NK-92 (cell line): ENCODE results near the gene FCRL3.

Experiments
- DNase-seq: peaks from one replicate; lab custom pipeline; 2025; ENCODE audit not compliant: unreplicated experiment; lab: John Stamatoyannopoulos, UW

The FCRL3 gene

DNA sequence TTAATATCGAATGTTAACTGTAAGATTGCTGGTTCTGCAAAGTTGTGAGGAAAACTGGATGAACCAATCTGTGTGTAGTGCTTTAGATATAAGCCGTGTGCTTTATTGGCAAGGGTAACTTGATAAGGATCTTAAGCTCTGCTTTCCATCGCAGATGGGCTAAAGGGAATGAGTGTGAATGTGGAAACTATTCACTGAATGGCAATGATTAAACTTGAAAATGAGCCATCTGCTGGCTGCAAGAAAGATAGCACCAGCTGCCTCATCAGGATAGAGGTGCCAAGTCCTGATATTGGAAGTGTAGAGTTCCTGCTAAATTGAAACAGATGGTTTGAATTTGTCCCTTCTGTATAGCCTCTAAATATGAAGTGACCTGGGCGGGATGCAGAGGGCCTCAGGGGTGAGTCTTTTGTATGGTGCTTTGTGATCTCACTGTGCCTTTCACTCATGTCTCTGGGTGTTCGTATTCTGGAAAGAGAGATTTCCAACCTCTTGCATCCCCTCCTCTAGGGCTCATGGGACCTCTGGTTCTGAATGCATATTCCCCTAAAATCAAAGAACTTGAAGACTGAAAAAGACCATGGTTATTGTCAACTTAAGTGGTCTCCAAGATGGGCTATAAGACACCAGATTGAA, 9.2 kb downstream of the FCRL3 start:
- DNase-seq = no peak

DNA sequence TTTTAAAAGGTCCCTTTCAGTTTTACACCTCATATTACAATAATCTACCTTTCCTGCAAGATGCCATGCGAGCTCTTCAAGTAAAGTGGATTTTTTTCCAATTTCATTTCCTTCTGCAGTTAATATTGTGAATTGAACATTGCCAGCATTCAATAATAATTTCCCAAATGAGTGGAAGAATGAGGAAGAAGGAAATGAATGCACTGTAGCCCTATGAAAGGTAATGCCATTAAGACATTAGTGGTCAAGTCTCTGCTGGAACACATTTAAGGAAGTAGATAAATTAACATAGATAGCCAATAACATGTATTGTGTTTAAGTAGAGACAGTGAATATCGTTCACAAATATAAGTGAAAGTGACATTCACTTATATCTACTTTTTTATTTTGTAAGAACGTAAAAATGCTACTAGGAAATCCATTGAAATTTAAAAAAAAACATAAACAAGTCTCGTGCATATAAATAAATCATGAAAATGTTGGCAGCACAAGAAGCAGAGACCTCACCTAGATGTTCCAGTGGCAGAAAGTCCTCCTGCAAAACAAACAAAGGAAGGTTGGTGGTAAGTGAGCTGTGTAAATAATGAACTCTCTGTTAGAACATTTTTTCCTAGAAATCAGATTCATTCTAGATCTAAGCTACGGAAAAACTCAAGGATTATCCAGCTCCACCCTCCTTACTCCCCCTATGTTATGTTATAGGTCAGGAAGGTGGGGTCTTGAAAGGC, 17.7 kb downstream of the FCRL3 start:
- DNase-seq = no peak

DNA sequence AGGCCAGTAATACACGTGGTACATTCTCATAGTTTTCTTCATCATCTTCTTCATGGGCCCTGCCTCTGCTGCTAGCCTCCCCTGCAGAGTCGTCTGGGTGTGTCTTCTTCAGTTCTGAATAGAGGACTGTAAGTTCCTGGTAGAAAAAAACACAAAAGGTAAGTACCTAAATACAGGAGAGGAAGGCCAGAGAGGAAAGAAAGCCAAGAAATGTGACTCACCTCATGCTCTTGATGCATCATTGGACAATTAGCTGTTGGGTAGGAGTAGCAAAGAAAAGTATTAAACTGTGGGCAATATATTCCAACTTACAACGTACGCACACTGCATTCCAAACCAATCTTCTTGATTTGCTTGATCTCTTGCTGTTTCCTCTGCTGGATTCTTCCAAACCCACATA, 21.8 kb downstream of the FCRL3 start:
- DNase-seq = no peak

DNA sequence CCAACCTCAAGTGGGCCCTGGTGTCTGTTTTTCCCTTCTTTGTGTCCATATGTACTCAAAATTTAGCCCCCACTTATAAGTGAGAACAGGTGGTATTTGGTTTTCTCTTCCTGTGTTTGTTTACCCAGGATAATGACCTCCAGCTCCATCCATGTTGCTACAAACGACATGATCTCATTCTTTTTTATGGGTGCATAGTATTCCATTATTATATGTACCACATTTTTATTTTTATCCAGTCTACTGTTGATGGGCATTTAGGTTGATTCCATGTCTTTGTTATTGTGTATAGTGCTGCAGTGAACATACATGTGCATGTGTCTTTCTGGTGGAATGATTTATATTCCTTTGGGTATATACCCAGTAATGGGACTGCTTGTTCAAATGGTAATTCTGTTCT, 27.6 kb downstream of the FCRL3 start:
- DNase-seq = no peak

DNA sequence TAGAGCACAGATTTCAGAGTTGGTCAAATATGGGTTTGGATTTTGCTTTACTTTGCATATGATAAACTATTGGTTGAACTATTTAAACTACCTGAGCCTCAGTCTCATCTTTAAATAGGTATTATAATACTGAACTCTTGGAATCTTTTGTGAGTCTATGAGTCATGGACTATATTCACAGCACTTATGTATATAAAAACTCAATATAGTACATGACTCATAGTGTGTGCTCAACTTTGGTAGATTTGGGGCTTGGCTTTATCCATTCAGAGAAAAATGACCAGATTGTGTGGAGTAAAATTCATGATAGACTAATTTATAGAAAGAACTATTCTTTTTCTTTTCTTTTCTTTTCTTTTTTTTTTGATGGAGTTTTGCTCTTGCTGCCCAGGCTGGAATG, 28.7 kb downstream of the FCRL3 start:
- no peak for DNase-seq

DNA sequence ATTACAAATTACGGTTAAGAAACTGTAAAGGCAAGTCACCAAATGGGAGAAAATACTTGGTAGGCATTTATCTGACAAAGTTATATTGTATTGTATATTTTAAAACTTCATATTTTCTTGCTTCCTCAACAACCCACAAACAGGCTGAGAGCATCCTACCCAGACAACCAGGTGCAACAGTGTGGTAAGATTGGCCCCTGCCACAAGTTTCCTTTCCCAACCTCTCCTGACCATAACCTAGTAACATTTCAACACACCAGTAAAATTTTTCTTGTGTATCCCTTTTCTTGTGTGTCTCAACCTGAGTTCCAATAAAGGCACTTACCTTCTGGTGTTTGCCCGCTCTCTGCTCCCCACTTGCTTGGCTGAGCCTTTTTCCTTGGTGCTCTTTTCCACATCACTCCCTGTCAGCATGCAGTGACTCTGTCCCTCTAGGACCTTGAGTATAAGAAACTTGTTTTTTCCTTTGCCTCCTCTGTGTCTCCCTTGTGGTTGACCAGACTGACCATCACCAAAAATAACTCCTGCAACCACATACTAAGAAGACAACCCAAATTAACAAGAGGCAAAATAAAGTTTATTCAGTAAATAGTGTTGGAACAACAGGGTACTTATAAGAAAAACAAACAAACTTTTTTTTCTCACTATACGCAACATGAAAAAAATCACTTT, 40.9 kb downstream of the FCRL3 start:
- no peak for DNase-seq

DNA sequence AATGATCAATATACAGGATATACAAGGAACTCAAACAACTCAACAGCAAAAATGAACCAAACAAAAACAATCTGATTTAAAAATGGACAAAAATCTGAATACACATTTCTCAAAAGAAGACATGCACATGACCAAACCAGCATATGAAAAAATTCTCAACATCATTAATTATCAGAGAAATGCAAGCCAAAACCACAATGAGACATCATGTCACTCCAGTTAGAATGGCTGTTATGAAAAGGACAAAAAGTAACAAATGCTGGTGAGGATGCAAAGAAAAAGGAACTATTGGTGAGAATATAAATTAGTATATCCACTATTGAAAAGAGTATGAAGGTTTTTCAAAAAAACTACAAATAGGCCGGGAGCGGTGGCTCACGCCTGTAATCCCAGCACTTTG, 42.0 kb downstream of the FCRL3 start:
- DNase-seq = no peak

DNA sequence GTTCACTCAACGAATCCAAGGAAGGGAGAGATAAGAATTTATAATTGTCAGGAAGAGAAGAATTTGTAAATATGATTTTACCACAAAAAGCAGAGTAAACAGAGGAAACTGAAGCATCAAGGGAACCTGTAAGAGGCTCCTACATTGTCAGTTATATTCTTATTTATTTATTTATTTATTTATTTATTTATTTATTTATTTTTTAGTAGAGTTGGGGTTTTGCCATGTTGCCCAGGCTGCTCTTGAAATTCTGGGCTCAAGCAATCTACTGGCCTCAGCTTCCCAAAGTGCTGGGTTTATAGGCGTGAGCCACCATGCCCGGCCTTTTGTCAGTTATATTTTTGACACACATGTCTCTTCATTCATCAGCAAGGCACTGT, 47.1 kb downstream of the FCRL3 start:
- DNase-seq = no peak

DNA sequence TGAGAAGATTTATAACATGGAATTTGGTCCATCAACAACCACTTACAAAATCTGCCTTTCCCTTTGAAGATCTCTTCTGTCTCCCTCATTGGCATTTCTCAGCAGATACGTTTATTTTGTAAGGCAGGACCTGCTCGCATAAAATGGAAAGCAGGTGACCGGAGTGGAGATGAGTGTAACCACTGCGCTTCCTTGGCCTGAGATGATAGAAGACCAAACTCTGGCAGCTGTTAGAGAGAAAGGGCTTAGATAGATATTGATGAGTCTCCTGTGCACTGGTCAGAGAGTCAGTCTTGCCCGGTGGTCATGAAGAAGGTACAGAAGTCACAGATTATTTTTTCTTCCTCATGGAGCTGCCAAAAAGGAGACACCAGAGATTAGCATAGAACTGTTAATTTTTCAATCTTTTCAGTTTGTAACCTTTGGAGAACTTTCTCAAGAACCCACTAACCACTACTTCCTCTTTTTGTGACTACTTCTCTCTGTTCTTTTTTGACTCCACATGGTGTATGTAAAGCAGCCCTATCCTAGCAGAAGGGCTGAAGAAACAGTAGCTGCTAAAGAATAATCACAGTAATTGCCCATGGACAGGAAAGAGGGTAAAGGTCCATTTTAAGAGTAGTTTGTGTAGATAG, 47.6 kb downstream of the FCRL3 start:
- no peak for DNase-seq

DNA sequence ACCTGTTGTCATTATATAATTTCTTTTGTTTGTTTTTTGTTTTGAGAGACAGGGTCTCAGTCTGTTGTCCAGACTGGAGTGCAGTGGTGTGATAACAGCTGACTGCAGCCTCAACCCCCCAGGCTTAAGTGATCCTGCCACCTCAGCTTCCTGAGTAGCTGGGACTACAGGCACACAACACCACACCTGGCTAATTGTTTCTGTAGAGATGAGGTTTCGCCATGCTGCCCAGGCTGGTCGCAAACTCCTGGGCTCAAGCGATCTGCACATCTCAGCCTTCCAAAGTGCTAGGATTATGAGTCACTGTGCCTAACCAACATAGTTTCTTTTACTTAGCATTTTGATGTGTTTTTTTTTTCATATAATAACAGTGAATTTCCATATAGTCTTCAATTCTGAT, 52.3 kb downstream of the FCRL3 start:
- no peak for DNase-seq

DNA sequence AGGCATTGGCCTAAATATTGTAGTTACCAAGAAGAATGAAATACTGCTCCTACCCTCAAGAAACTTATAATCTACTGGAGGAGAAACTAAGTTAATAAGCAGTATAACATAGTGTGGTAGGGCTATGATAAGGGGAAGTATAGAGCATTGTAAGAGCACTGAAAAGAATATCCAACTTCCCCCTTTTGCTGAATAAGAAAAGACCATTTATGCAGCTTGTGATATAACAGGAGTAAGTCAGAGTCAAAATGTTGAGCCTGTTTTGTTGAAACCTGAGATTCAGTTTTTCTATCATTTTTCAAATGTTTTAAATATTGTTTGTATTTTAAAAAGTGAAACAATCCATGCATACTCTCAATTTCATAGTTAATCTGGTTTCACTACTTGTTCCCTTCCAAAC, 54.4 kb downstream of the FCRL3 start:
- no peak for DNase-seq

DNA sequence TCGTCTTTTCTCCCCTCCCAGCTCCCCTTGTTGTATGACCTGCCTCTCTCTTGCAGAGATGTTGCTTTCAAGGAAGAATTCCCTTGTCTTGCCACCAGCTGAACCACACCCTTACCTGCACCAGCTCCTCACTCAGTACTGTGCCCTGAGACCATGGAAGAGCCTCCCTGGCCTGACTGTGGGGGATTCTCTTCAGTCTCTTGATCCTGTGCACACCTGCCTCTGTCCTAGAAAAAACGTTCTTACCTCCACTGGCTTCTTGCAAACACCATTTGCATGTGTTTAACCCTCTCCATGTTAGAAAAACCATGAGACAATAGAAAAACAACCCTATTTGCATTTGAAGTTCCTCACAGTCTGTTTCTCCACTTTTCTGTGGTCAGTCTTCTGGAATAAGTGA, 59.4 kb downstream of the FCRL3 start:
- DNase-seq = no peak

DNA sequence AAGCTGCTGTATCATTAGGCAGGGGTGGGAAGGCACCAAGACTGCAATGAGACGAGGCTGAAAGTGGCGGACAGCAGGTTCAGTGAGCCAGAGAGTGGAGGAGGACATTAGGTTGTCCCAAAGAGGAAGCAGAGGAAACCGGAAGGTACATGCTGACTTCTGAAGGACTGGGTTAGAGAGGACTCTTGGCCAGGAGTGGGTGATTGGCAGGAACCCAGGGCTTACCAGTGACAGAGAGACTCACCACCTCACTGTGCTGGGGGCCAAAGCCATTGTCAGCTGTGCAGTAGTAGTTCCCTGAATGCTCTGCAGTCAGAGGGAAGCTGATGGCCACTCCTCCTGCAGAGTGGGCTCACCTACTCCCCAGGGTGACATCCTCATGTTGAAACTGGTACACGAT, 60.8 kb downstream of the FCRL3 start:
- DNase-seq = no peak

DNA sequence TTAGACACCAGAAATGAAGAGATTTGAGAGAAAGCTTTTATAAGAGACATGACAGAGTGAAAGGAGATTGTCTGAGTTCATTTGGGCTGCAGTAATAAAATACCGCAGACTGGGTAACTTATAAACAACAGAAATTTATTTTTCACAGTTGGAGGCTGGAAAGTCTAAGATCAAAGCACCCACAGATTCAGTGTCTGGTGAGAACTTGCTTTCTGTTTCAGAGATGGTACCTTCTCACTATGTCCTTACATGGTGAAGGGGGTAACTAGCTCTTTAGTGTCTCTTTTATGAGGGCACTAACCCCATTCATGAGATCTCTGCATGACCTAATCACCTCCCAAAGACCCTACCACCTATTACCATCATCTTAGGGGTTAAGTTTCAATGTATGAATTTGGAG, 71.8 kb downstream of the FCRL3 start:
- DNase-seq = no peak
